MG63 (cell line): ENCODE data around the gene GADL1. TPM values are rescaled to one million over a fixed set of nuclear protein-coding genes. Genes with fewer than 3 reads are reported as not detected.
A peak's percentile ranks its signal among the peaks of the same experiment; 100 is the strongest.

ENCODE experiments used
- DNase-seq: peaks from one replicate; pipeline ENCODE4 v3.0.0-alpha.2; 2020
- H3K27me3 ChIP-seq: fragments of 250-450 bp; sonication (Bioruptor Pico); 2 replicates; pipeline ENCODE4 v1.5.1; 2020; ENCODE audit warnings: mild to moderate bottlenecking, moderate library complexity
- H3K36me3 ChIP-seq: fragments of 250-450 bp; sonication (Bioruptor Pico); 2 replicates; pipeline ENCODE4 v1.5.1; 2020; ENCODE audit warnings: mild to moderate bottlenecking, moderate library complexity
- H3K4me3 ChIP-seq: fragments of 250-450 bp; sonication (Bioruptor Pico); 2 replicates; pipeline ENCODE4 v1.5.1; 2020; ENCODE audit warnings: mild to moderate bottlenecking, moderate library complexity
- H3K9me3 ChIP-seq: fragments of 250-450 bp; sonication (Bioruptor Pico); 2 replicates; pipeline ENCODE4 v1.5.1; 2020; ENCODE audit warnings: mild to moderate bottlenecking, moderate library complexity
- total RNA-seq: library from RNA; depleted of rRNA; stranded (reverse); fragments of >200 nt; shearing (Covaris generic); gene quantifications from 2 replicates; pipeline ENCODE4 v1.2.3, GENCODE V29; 2014; ENCODE audit warnings: low replicate concordance

Gene GADL1
- total RNA-seq, 1 experiment from 2014 or later: not detected

DNA sequence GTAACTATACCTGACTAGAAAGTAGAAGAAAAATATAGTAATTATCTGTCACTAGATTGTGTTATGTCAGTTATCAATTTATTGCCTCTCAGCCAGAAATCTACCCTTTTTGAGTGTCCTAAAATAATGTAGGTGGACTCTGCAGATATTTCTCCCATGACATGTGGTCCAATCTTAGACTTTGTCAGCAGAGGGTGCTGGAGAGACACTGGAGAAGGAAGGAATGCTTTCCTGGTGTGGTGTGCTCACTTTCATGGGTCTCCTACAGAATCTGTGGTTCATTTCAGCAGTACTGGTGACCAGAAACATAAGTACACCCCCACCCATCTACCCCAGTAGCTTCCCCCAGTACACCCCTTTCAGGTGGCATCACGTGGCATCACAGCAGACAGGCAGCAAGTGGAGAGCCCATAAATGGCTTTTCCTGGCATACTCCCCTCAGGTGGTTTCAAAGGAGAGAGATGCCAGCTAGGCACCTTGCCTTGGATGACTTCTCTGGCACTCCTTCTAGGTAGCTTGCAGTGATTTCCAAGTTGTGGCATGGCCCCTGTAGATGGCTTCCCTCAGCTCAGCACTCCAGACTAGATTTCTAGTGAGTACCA, 114.7 kb downstream of the GADL1 start:
- Histone ChIP-seq H3K4me3 (no peak overlapping the region), H3K9me3 (no peaks in the 10 kb centered on the region), H3K36me3 (no peaks in the 10 kb centered on the region), H3K27me3 (no peaks in the 10 kb centered on the region)
- no peak for DNase-seq

GRCh38 chr3:30778933-30779332, 115.5 kb downstream of the GADL1 start:
- DNase-seq: no peak
- Histone ChIP-seq H3K4me3 (no peak overlapping the region), H3K27me3 (no peaks in the 10 kb centered on the region), H3K9me3 (no peaks in the 10 kb centered on the region), H3K36me3 (no peaks in the 10 kb centered on the region)

DNA sequence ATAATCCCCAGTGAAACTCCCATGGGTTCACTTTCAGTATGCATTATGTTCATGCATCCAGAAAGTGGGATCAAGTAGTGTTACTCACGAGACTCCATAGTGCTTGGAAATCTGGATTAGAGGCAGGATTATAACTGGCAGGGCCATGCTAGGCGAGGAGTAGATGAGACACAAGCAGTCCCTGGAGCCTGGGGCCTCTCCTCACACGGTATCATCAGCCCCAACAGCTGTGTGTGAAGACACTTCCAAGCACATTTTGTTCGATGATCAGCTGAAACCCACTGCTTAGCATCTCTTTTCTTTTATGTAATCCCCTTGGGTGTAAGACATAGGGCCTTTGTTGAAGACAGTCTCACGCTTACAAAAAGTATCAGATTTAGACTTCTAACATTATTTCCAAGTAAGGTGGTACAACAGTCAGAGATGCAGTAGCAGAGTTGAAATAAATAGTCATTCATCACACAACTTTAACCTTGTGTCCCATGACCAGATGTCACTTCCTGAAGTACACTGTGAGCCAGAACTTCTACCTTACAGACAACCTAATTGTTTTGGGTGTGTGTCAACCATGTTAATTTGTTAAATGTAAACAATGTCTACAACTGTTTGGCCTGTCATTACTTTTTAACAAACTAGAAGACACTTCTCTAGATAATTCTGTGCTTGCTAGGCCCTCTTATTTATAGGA, 116.9 kb downstream of the GADL1 start:
- no peaks in the 10 kb centered on the region for H3K9me3 ChIP-seq
- H3K4me3 ChIP-seq: no peak overlapping the region
- DNase-seq: no peak
- H3K36me3 ChIP-seq: no peaks in the 10 kb centered on the region
- H3K27me3 ChIP-seq: no peaks in the 10 kb centered on the region

DNA sequence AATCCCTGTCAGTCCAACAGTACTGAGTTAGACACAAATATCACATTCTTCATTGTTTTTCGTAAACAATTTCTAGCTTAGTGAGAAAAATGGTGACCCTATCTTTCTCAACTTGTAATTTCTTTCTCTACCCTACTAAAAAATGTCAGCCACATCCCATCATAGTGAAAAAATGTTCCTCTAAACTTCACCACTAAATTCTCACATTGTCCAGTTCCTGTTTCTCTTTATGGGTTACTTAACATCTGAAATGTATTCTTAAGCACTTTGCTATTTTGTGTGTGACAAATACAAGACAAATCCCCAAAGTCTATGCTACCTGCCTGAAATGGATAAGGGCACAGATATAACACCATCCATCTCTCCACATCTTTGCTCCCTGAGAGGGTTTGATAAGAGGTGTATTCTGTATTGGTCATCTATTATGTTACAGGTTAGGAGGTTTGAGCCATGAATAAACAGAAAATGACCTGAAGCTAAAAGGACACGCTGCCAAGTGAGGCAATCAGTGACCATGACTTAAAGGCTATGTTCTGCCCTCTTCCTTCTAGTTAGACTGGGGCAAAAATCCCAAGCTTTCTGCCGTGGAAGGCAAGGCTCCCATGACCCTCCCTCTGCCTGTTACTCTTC, 118.2 kb downstream of the GADL1 start:
- Histone ChIP-seq H3K4me3 (no peak overlapping the region), H3K9me3 (no peaks in the 10 kb centered on the region), H3K36me3 (no peaks in the 10 kb centered on the region), H3K27me3 (no peaks in the 10 kb centered on the region)
- no peak for DNase-seq

DNA sequence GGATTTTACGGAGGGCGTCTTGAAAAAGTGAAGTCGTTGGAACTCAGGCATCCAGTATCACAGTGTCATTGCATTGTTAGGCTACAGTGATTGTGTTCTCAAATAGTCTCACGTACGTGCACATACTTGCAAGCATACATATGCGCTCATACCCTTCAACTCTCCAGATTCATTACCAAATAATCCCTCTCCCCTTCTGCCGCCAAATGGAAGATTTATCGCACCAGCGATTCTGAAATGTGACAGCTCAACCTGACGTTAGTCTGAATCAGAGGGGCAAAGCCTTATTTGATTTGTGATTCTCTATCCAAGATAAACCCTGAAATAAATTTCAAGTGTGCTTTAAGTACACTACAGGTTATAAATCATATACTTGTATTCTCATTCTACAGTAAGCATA, 119.4 kb downstream of the GADL1 start:
- Histone ChIP-seq H3K36me3 (no peaks in the 10 kb centered on the region), H3K9me3 (no peaks in the 10 kb centered on the region), H3K4me3 (no peak overlapping the region), H3K27me3 (no peaks in the 10 kb centered on the region)
- DNase-seq: no peak

- Histone ChIP-seq H3K9me3 (no peaks in the 10 kb centered on the region), H3K36me3 (no peaks in the 10 kb centered on the region), H3K27me3 (no peaks in the 10 kb centered on the region), H3K4me3 (no peak overlapping the region)
- DNase-seq: no peak
Measured at GRCh38 chr3:30774062-30774461, 120.4 kb downstream of the GADL1 start.

DNA sequence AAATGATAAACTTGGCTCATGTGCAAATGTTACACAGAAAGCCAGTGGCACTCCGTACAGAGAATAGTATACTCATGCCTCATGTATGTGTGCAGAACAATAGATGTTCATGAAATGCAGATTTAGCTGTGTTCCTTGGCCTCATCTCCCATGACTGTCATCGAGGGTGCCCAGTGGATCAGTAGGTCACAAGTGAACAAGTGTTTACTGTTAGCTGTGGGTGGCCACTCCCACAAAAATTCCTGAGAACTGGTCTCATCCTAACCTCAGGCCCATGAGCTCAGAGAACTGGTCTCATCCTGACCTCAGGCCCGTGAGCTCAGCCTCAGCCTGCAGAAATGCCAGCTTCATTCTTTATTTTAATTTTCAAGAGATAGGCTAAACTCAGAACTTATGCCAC, 124.1 kb downstream of the GADL1 start:
- Histone ChIP-seq H3K9me3 (no peaks in the 10 kb centered on the region), H3K4me3 (no peak overlapping the region), H3K36me3 (no peaks in the 10 kb centered on the region), H3K27me3 (no peaks in the 10 kb centered on the region)
- DNase-seq: peak; percentile 87

DNA sequence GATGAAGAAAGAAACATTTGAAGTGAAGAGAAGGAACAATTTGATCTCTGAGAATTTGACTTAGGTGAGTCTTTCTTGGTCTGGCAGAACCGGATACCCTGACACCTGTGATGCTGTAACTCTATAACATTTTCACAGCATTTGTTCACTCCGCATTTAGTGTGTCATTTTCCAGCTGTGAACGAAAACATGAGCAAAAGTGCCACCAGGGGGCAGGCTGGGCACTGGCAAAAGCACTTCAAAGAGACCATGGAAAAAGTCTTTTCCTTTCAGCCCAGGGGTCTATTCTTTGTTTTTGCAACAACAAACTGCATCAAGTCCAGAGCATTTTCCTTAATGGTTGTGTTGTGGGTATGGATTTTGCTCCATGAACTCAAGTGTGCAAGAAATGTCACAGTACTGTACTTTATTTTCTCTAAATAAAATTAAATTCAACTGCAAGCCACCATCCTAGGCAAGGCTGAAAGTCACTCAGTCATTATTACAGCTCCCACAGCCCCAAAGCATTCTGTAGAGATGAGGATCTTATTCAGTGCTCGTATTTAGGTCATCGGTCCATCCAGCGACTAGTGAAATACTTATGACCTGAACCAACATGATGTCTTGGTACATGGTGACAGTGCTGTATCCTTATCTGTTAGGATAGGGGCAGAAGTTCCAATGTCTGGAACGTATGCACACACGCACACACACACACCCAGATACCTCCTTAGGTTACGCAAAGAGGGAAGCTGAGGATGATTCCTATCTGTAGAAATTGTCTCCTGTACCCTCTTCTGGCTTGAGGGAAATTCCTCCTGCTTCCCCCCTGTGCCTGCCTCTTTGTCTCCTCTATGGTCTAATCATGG, 125.5 kb downstream of the GADL1 start:
- peak; percentile 41 for DNase-seq
- Histone ChIP-seq H3K27me3 (no peaks in the 10 kb centered on the region), H3K9me3 (no peaks in the 10 kb centered on the region), H3K4me3 (no peak overlapping the region), H3K36me3 (no peaks in the 10 kb centered on the region)

DNA sequence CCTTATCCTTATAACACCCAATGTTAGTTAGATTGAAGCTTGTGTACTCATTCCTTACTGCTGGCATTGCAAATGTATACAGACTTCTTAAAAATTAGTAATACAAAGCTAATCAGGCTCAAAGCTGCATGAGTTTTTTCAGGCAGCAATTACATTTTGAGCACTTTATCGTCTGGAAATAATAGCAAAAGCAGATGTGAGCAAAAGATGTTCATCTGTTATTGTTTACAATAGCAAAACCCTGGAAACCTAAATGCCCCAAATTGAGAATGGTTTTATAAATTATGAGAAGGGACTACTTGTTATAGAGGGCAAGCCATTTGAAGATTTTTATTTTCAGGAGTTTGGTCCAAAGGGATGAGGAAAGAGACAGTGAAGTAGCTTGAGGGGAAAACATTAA, 126.4 kb downstream of the GADL1 start:
- no peaks in the 10 kb centered on the region for H3K27me3 ChIP-seq
- no peak for DNase-seq
- no peak overlapping the region for H3K4me3 ChIP-seq
- no peaks in the 10 kb centered on the region for H3K9me3 ChIP-seq
- no peaks in the 10 kb centered on the region for H3K36me3 ChIP-seq

DNA sequence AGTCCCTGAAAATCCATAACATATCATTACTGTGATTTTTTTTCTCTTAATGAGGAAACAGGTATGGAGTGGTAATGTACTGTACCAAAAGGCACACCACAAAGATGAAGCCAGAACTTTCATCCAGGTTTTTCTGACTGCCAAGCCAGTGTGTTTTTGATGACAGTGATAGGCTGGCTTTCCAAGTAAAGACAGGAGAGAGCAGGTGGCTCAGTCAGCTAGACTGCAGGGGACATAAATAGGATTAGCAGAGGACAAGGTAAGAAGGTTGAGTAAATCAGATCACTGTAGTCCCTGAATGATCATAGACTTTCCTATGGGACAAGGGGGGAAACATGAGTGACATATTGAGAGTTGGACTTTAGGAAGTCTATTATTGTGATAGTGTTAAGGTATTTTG, 127.9 kb downstream of the GADL1 start:
- H3K27me3 ChIP-seq: no peaks in the 10 kb centered on the region
- DNase-seq: no peak

GRCh38 chr3:30764891-30765290, 129.6 kb downstream of the GADL1 start:
- H3K9me3 ChIP-seq: no peaks in the 10 kb centered on the region
- no peak overlapping the region for H3K4me3 ChIP-seq
- no peaks in the 10 kb centered on the region for H3K36me3 ChIP-seq
- no peaks in the 10 kb centered on the region for H3K27me3 ChIP-seq
- no peak for DNase-seq

More for the DNA sequence above, 127.9 kb downstream of the GADL1 start:
- H3K9me3 ChIP-seq: no peaks in the 10 kb centered on the region
- H3K36me3 ChIP-seq: no peaks in the 10 kb centered on the region
- no peak overlapping the region for H3K4me3 ChIP-seq

GRCh38 chr3:30764281-30764680, 130.2 kb downstream of the GADL1 start:
- no peaks in the 10 kb centered on the region for H3K36me3 ChIP-seq
- no peaks in the 10 kb centered on the region for H3K9me3 ChIP-seq
- no peak for DNase-seq
- no peaks in the 10 kb centered on the region for H3K27me3 ChIP-seq
- no peak overlapping the region for H3K4me3 ChIP-seq

GRCh38 chr3:30761374-30761773, 133.1 kb downstream of the GADL1 start:
- Histone ChIP-seq H3K4me3 (no peak overlapping the region), H3K36me3 (no peaks in the 10 kb centered on the region), H3K9me3 (no peaks in the 10 kb centered on the region), H3K27me3 (no peaks in the 10 kb centered on the region)
- no peak for DNase-seq

GRCh38 chr3:30760737-30761136, 133.7 kb downstream of the GADL1 start:
- no peaks in the 10 kb centered on the region for H3K27me3 ChIP-seq
- no peak for DNase-seq
- no peaks in the 10 kb centered on the region for H3K36me3 ChIP-seq
- no peak overlapping the region for H3K4me3 ChIP-seq
- H3K9me3 ChIP-seq: no peaks in the 10 kb centered on the region

DNA sequence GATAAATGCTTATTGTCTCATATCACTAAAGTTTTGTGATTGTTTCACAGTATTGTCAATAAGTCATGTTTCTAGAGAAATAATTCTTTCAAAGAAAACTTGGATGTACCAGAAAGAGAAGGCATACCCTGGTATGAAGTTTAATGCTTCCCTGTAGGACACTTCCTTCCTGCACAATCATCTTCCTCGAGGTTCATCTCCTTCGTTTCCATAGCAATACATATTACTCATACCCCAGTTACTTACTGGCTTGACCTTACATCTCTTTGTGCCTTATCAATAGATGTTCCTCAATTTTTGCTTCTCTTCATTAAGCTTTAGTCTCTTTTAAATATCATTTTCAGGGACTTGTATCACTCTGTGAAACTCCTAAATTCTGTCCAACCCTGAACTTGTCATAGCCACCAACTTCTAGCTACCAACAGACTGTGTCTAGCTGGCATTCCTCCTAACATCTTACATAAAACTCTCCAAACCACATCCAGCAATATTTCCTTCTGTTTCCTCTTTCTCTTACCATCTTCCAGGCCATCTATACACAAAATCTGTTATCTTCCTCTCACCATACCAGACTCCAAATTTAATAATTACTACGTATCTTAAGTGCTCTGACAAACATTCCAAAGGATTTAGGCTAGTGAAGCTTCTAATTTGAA, 134.3 kb downstream of the GADL1 start:
- Histone ChIP-seq H3K4me3 (no peak overlapping the region), H3K9me3 (no peaks in the 10 kb centered on the region), H3K36me3 (no peaks in the 10 kb centered on the region), H3K27me3 (no peaks in the 10 kb centered on the region)
- no peak for DNase-seq

GRCh38 chr3:30756218-30756617, 138.2 kb downstream of the GADL1 start:
- H3K9me3 ChIP-seq: no peaks in the 10 kb centered on the region
- no peak overlapping the region for H3K4me3 ChIP-seq
- no peaks in the 10 kb centered on the region for H3K27me3 ChIP-seq
- no peak for DNase-seq
- H3K36me3 ChIP-seq: no peaks in the 10 kb centered on the region

DNA sequence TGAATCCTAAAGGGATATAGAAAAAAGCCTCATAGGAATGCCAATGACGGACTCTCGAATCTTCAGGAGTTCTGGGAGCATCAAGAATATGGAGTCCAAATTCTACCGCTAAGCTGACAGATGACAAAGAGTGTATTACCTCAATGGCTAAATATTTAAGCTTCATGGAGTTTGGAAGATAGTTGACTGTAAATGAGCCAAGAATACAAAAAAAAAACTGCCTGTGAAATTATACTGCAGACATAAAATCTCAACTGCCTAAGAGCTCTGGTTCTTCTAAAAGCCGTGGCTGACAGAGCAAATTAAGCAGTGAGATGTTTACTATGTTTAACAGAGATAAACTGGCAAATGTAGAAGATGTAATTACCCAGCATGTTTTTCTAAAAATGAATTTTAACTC, 140.0 kb downstream of the GADL1 start:
- no peaks in the 10 kb centered on the region for H3K36me3 ChIP-seq
- DNase-seq: no peak
- no peaks in the 10 kb centered on the region for H3K27me3 ChIP-seq
- H3K4me3 ChIP-seq: no peak overlapping the region
- H3K9me3 ChIP-seq: no peaks in the 10 kb centered on the region
